ENCODE measurements around the gene EDNRA.

Gene EDNRA

DNA sequence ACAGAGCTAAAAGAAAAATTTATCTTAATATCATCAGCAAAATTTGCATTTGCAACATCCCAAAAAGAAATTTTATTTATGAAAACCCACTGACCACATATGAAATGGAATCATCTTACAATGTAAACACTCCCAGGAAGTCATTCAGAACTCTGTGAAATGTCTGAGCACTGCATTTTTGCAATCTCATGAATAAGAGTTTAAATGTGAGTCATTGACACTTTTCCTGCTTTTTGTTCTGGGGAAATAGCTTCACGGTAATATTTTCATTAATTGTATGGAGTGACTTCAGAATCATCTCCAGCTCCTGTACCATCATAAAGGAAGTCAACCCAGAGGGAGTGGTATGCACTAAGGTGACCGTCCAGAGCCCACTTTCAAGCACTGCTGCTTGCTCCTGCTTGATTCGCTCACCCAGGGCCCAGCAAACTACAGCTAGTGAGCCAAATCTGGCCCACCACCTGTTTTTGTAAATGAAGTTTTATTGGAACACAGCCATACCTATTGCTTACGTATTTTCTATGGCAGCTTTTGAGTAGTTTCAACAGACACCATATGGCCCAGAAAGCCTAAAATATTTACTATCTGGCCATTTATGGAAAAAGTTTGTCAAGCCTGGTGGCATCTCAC, 17.2 kb downstream of the EDNRA start:
- peak; percentile 34 for DNase-seq (ENCODE audit: low spot score)

GRCh38 chr4:147508346-147508745, 27.4 kb downstream of the EDNRA start:
- DNase-seq (ENCODE audit: low spot score), result no peak

DNA sequence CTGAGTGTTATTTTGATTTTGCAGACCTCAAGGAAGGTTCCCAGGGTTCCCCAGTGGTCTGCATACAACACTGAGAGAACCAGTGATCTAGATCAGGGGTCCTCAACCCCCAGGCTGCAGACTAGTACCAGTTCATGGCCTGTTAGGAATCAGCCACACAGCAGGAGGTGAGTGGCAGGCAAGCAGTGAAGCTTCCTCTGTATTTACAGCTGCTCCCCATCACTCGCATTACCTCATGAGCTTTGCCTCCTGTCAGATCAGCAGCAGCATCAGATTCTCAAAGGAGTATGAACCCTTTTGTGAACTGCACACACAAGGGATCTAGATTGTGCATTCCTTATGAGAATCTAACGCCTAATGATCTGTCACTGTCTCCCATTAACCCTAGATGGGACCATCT, 28.5 kb downstream of the EDNRA start:
- DNase-seq (ENCODE audit: low spot score), result no peak

DNA sequence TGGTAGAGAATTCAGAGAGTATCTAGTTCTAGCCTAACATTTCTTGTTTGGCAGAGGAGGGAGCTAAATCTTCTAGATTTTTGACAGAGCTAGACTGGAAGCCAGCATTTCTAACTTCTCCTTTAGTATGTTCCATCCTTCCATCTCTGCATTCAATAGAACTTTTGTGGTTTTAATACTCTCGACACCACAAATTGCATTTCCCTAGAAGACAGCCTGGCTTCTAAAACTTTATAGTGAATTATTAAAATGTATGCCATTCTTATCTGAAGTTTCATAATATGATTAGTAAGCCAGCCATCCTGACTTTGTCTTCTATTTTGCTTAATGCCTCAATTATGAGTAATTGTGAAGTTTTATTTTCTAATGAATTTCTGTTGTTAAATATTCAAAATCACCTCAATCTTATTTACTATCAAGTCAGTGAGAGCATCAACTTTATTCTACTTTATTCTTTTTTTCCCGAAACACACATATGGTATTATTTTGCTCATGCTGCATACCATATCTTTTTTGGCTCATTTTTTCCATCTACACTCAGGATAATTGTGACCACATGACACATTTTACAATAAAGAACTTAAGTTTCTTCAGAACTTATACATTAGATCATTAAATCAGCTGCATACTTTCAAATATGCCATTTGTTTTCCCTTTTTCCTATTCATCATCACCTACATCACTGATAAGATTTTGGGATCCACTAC, 30.2 kb downstream of the EDNRA start:
- DNase-seq (ENCODE audit: low spot score), result no peak

DNA sequence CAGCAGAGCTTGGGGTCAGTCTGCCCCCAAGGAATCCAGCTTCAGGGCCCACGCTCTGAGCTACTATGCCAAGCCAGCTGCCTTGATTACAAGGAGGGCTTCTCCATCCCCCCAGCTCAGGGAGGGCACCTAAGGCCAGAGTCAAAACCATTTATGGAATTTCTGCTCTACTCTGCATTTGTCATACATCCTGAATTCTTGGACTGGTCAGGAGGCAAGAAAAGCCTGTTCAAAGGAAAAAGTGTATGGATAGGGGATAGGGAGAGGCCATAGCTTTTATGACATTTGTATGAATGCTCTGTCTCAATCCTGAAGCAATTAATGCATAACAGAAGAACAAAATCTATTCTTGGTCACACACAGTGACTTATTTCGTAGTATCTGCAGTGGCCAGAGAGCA, 32.2 kb downstream of the EDNRA start:
- DNase-seq (ENCODE audit: low spot score), result no peak

GRCh38 chr4:147513952-147514351, 33.1 kb downstream of the EDNRA start:
- DNase-seq (ENCODE audit: low spot score), result no peak

GRCh38 chr4:147515220-147515936, 34.5 kb downstream of the EDNRA start:
- no peak for DNase-seq (ENCODE audit: low spot score)

- DNase-seq (ENCODE audit: low spot score), result no peak
Measured at GRCh38 chr4:147516133-147516532, 35.2 kb downstream of the EDNRA start.

DNA sequence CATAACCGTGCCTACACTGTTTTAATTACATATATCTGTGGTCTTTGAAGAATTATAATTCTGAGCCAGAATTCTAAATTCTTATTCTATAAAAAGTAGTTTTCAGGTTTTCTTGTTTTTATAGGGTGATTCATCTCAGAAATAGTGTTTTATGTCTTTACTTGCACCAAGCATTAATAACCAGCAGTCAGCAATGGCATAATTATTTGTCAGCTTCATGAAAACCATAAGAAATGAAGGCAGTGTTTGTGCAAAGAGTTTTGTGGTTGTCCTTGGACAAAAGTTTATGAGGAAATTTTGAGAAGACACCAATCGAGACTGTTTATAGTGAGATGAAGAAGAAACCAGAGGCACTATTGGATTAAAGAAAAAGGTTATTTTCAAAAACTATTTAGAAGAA, 37.2 kb downstream of the EDNRA start:
- no peak for DNase-seq (ENCODE audit: low spot score)

DNA sequence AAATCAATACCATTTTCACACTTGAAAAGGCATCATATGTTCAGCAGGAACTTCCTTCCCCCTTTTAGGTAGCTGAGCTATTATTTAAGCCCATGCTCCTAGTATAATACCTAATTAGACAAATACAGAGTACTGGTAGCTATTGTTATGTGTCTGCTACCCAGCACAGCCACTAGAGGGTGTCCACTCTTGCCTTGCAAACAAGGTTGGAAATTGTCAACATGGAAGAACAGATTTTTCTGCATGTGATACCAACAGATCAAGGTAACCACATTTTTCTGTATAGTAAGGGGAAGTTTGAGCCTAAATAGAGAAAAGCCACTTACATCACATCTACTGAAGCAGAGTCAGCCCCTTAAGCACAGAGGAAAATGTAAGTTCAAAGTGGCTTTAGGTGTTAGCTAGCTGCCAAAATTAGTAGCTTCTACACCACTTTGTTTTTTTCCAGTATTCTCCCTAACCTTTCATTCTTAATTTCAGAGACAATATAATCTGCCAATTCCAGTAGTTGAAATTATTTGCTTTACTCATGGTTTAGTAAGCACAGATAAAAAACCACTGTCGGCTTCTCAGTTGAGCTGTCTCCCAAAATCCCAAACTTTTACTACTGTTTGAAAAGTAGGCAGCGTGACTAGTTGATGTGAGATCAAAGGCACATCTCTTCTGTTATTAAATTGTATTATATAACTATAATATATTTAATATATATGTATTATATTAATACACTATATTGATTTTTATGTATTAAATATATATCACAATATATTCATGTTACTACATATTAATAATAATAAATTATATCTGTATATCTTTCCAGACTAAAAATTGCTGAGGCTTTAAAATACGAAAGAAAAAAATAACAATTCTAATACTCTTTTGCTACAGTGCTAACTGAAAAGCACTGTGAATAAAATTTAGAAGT, 38.2 kb downstream of the EDNRA start:
- peak; percentile 52 for DNase-seq (ENCODE audit: low spot score)

DNA sequence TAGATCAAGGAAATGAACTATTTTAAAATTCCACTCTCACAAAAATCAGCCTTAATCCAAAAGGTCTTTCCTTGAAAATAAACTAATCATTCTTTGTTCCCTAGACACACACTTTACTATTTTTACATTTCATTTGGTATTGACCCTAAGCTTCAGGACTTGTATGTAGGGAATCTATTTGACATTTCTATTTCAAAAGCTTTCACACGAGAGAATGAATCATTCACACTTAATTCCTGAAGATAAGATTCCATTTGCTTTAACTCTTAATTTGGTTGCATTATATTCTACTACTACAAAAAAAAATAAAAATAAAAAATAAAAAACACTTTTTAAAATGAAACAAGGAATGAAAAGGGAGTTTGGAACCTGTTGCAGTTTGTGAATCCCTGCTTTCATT, 43.7 kb downstream of the EDNRA start:
- DNase-seq (ENCODE audit: low spot score), result no peak

GRCh38 chr4:147525494-147526271, 44.8 kb downstream of the EDNRA start:
- no peak for DNase-seq (ENCODE audit: low spot score)

- DNase-seq (ENCODE audit: low spot score), result no peak
Measured at GRCh38 chr4:147526272-147526654, 45.4 kb downstream of the EDNRA start.

GRCh38 chr4:147528054-147528453, 47.2 kb downstream of the EDNRA start:
- no peak for DNase-seq (ENCODE audit: low spot score)

- DNase-seq (ENCODE audit: low spot score), result no peak
Measured at GRCh38 chr4:147530134-147530533, 49.2 kb downstream of the EDNRA start.

DNA sequence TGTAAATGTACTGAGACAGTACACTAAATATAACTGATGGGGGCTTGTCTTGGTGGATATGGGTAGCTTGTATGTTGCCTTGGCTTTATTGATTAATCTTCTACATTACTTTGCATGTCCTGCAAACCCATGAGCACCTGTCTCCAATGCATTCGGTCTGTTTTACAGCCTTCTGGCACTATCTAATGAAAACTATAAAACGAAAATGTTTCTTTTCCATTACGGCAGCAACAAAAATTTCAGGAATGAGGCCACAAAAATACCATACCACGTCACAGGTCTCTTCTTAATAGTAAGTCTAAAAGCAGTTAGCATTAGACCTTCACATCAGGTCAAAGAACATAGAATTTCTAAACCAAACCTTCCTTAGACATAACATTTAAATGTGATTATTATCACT, 49.8 kb downstream of the EDNRA start:
- no peak for DNase-seq (ENCODE audit: low spot score)

DNA sequence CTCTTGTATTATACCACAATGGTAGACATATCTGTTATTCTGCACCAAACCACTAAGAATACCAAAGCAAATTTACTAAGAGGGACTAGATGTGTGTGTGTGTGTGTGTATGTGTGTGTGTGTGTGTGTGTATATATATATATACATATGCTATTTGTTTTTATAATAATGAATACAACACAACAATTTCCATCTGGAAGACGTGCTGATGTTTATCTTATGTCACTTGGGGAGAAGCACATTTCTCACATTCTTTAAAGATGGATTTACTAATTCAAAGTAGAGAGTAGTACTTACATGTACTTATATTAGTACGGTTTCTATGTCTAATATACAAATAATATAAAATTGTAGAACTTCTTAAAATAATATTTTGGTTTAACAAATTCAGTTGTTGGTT, 52.0 kb downstream of the EDNRA start:
- DNase-seq (ENCODE audit: low spot score), result no peak

DNA sequence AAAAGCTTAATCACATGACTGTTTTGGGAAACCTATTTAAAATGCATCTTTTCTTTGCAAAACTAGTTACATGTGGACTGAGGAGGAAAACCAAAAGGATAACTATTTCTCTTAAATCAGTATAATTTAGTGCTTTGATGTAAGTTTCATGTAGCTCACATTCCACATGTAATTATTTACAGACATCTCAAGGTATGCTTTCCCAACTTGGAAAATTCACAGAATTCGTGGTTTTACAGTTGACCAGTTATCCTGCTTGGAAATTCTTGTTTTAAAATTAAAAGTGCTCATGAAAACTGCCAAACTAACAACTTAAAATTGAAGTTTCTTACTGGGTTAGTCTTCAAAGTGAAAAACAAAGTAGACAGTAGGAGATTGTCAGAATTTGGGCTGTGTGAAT, 52.4 kb downstream of the EDNRA start:
- DNase-seq (ENCODE audit: low spot score), result no peak

DNA sequence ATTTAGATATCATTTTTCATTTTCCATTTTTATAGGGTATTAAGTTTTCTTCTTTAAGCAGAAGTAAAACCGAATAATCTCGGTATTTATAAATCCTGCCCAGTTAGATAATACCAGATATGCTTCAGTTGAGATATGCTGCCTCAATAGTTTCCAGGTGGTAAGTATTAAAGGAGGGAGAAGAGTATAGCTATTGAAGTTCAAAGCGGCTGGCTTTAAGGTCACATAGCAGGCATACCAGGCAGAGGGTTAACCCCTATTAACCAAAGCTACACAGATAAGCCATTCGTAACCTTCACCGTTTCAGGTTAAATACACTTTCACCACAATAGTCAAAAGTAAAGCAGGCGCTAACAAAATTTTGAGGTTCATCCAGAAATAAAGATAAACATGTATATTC, 54.2 kb downstream of the EDNRA start:
- no peak for DNase-seq (ENCODE audit: low spot score)

DNA sequence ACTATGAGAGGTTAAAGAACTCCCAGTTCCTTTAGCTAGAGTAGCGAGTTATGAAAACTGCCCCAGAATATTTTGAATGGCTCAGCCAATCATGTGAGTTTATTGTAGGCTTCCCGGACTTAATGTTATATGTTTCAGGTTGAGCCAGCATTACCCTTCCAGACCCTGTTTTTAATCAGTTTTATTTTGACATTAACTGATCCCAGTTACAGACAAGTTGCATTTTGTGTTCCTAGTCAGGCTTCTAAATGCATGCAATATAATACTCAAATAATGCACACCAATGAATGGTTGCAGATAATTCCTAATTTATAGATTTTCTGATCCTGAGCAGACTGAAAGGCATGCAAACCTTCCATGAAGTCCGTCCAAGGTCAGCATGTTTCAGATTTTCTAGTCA, 57.8 kb downstream of the EDNRA start:
- DNase-seq (ENCODE audit: low spot score), result no peak

- no peak for DNase-seq (ENCODE audit: low spot score)
Measured at GRCh38 chr4:147539959-147540358, 59.1 kb downstream of the EDNRA start.
